NT2/D1 (cell line): ENCODE data around the gene FRYL.
"Not testable (repeated sequence)": the region's sequence is repeated elsewhere in the genome, so short reads cannot be mapped to it uniquely, and the experiment has no call there.

Source experiments
- DNase-seq: peaks from one replicate; pipeline ENCODE4 v3.0.0-alpha.2; 2011; ENCODE audit warnings: low read depth, low spot score
- H3K27me3 ChIP-seq: 2 replicates; pipeline ENCODE4 v1.6.0; 2011; ENCODE audit warnings: mild to moderate bottlenecking; ENCODE audit not compliant: insufficient read length, insufficient read depth
- H3K36me3 ChIP-seq: 2 replicates; pipeline ENCODE4 v1.6.1; 2011; ENCODE audit warnings: mild to moderate bottlenecking, low read length, mixed read lengths; ENCODE audit not compliant: insufficient read depth, insufficient read length
- H3K4me1 ChIP-seq: 2 replicates; pipeline ENCODE4 v1.5.1; 2011; ENCODE audit not compliant: insufficient read depth, insufficient read length
- H3K4me3 ChIP-seq: 2 replicates; pipeline ENCODE4 v1.5.1; 2011; ENCODE audit warnings: low read depth; ENCODE audit not compliant: insufficient read length
- H3K9ac ChIP-seq: 2 replicates; pipeline ENCODE4 v1.6.0; 2011; ENCODE audit warnings: low read depth; ENCODE audit not compliant: insufficient read length
- H3K9me3 ChIP-seq: 2 replicates; pipeline ENCODE4 v1.5.1; 2011; ENCODE audit warnings: mild to moderate bottlenecking, low read length; ENCODE audit not compliant: insufficient read depth
- SUZ12 ChIP-seq: IDR thresholded peaks from 2 replicates; pipeline ENCODE4 v1.6.1; 2011; ENCODE audit not compliant: insufficient read length, insufficient read depth; ENCODE audit errors: extremely low read depth
- YY1 ChIP-seq: IDR thresholded peaks from 2 replicates; pipeline ENCODE4 v1.6.1; 2011; ENCODE audit not compliant: insufficient read length, insufficient read depth
- ZNF274 ChIP-seq: IDR thresholded peaks from 2 replicates; pipeline ENCODE4 v1.6.1; 2011; ENCODE audit warnings: mild to moderate bottlenecking, low read depth, low read length

Gene FRYL

GRCh38 chr4:48772556-48772955 lies 7.5 kb downstream of the FRYL start:
- H3K9ac ChIP-seq = no peak overlapping the region
- no peak for TF ChIP-seq SUZ12
- no peak for TF ChIP-seq ZNF274
- no peak for TF ChIP-seq YY1
- H3K4me3 ChIP-seq = no peak overlapping the region
- no peaks in the 10 kb centered on the region for H3K27me3 ChIP-seq
- H3K36me3 ChIP-seq = no peaks in the 10 kb centered on the region
- no peak for DNase-seq
- H3K9me3 ChIP-seq = no peaks in the 10 kb centered on the region; the same call in 1 of the 2 replicates
- no peaks in the 10 kb centered on the region for H3K4me1 ChIP-seq

- H3K4me3 ChIP-seq = no peak overlapping the region
These were observed 12.8 kb downstream of the FRYL start for GRCh38 chr4:48767055-48767929.

GRCh38 chr4:48766131-48766792 lies 13.8 kb downstream of the FRYL start:
- Histone ChIP-seq H3K9ac (no peak overlapping the region), H3K27me3 (no peaks in the 10 kb centered on the region), H3K9me3 (peaks cover 4% of the 10 kb centered on the region; the same call in 1 of the 2 replicates), H3K36me3 (no peaks in the 10 kb centered on the region), H3K4me1 (no peaks in the 10 kb centered on the region), H3K4me3 (no peak overlapping the region)
- DNase-seq = no peak
- TF ChIP-seq YY1 = no peak
- no peak for TF ChIP-seq SUZ12
- no peak for TF ChIP-seq ZNF274

More at GRCh38 chr4:48767055-48767929, 12.8 kb downstream of the FRYL start:
- H3K4me1 ChIP-seq = no peaks in the 10 kb centered on the region
- H3K9me3 ChIP-seq = peaks cover 4% of the 10 kb centered on the region; the same call in 1 of the 2 replicates
- no peak for DNase-seq
- no peaks in the 10 kb centered on the region for H3K27me3 ChIP-seq
- H3K36me3 ChIP-seq = no peaks in the 10 kb centered on the region
- TF ChIP-seq YY1 = no peak
- TF ChIP-seq SUZ12 = no peak
- no peak for TF ChIP-seq ZNF274
- no peak overlapping the region for H3K9ac ChIP-seq

- TF ChIP-seq YY1 (no peak), SUZ12 (no peak), ZNF274 (no peak)
- Histone ChIP-seq H3K9ac (no peak overlapping the region), H3K27me3 (no peaks in the 10 kb centered on the region), H3K36me3 (no peaks in the 10 kb centered on the region), H3K4me1 (no peaks in the 10 kb centered on the region), H3K4me3 (no peak overlapping the region), H3K9me3 (0 out of 2 replicates have a peak, but pooled peaks cover 4% of the 10 kb centered on the region)
- DNase-seq = no peak
These were observed 17.7 kb downstream of the FRYL start for GRCh38 chr4:48762408-48762807.

- no peak for DNase-seq
- Histone ChIP-seq H3K9ac (no peak overlapping the region), H3K36me3 (no peaks in the 10 kb centered on the region), H3K27me3 (no peaks in the 10 kb centered on the region), H3K4me1 (no peaks in the 10 kb centered on the region), H3K4me3 (no peak overlapping the region), H3K9me3 (no peaks in the 10 kb centered on the region)
- no peak for TF ChIP-seq SUZ12
- no peak for TF ChIP-seq YY1
- TF ChIP-seq ZNF274 = no peak
These were observed 18.8 kb downstream of the FRYL start for GRCh38 chr4:48761286-48761685.

- H3K4me3 ChIP-seq, H3K9ac ChIP-seq, H3K4me1 ChIP-seq, H3K36me3 ChIP-seq, H3K27me3 ChIP-seq, DNase-seq, H3K9me3 ChIP-seq: not testable (repeated sequence)
These were observed 21.4 kb downstream of the FRYL start for GRCh38 chr4:48758703-48759102.

- Histone ChIP-seq H3K4me1 (no peaks in the 10 kb centered on the region), H3K9ac (no peak overlapping the region), H3K9me3 (peaks cover 13% of the 10 kb centered on the region; the same call in 1 of the 2 replicates), H3K27me3 (no peaks in the 10 kb centered on the region), H3K4me3 (no peak overlapping the region), H3K36me3 (no peaks in the 10 kb centered on the region)
- TF ChIP-seq ZNF274 = no peak
- TF ChIP-seq SUZ12 = no peak
- no peak for TF ChIP-seq YY1
- DNase-seq = no peak
These were observed 23.3 kb downstream of the FRYL start for GRCh38 chr4:48756689-48757220.
